Measurements from ENCODE around the gene ZNF415.
A peak's percentile ranks its signal among the peaks of the same experiment; 100 is the strongest.

Gene ZNF415

GRCh38 chr19:53132141-53132991 lies at the start of gene ZNF415:
ZNF415 (minus strand) TSS chr19:53132910; CDS start chr19:53122676, 10,234 bp downstream.
- no peak for DNase-seq (ENCODE audit: low read depth)
- no peak for TF ChIP-seq MYC (IDR thresholded peaks at IDR 0.05; ENCODE audit: low read depth, low read length)
- H3K4me3 ChIP-seq (ENCODE audit: low read depth, low read length): no peak within 1 kb of the TSS

- no peak for TF ChIP-seq MAX (IDR thresholded peaks at IDR 0.05; ENCODE audit: low read depth, low read length)
- TF ChIP-seq CTCF (IDR thresholded peaks at IDR 0.05; ENCODE audit: low read depth, low read length): no peak
- TF ChIP-seq MYC (IDR thresholded peaks at IDR 0.05; ENCODE audit: low read depth, low read length): no peak
- TF ChIP-seq POLR2A (IDR thresholded peaks at IDR 0.05; ENCODE audit: extremely low read depth, insufficient read length): no peak
- no peak overlapping the region for H3K4me3 ChIP-seq (ENCODE audit: low read depth, low read length)
- no peak for DNase-seq (ENCODE audit: low read depth)
Observed at GRCh38 chr19:53182202-53182601, 49.5 kb upstream of the ZNF415 start.

- no peak overlapping the region for H3K4me3 ChIP-seq (ENCODE audit: low read depth, low read length)
- TF ChIP-seq MAX (IDR thresholded peaks at IDR 0.05; ENCODE audit: low read depth, low read length) (no peak), POLR2A (IDR thresholded peaks at IDR 0.05; ENCODE audit: extremely low read depth, insufficient read length) (no peak), MYC (IDR thresholded peaks at IDR 0.05; ENCODE audit: low read depth, low read length) (no peak), CTCF (IDR thresholded peaks at IDR 0.05; ENCODE audit: low read depth, low read length) (no peak)
- DNase-seq (ENCODE audit: low read depth): peak; percentile 19
Observed at GRCh38 chr19:53177986-53178385, 45.3 kb upstream of the ZNF415 start.

- TF ChIP-seq MYC (IDR thresholded peaks at IDR 0.05; ENCODE audit: low read depth, low read length): no peak
- no peak for TF ChIP-seq POLR2A (IDR thresholded peaks at IDR 0.05; ENCODE audit: extremely low read depth, insufficient read length)
- TF ChIP-seq CTCF (IDR thresholded peaks at IDR 0.05; ENCODE audit: low read depth, low read length): no peak
- no peak for TF ChIP-seq MAX (IDR thresholded peaks at IDR 0.05; ENCODE audit: low read depth, low read length)
- no peak for DNase-seq (ENCODE audit: low read depth)
- H3K4me3 ChIP-seq (ENCODE audit: low read depth, low read length): no peak overlapping the region
Observed at GRCh38 chr19:53172889-53173288, 40.2 kb upstream of the ZNF415 start.

GRCh38 chr19:53165691-53166091 lies 33.0 kb upstream of the ZNF415 start:
- no peak overlapping the region for H3K4me3 ChIP-seq (ENCODE audit: low read depth, low read length)
- TF ChIP-seq POLR2A (IDR thresholded peaks at IDR 0.05; ENCODE audit: extremely low read depth, insufficient read length): no peak
- TF ChIP-seq MYC (IDR thresholded peaks at IDR 0.05; ENCODE audit: low read depth, low read length): no peak
- no peak for TF ChIP-seq CTCF (IDR thresholded peaks at IDR 0.05; ENCODE audit: low read depth, low read length)
- TF ChIP-seq MAX (IDR thresholded peaks at IDR 0.05; ENCODE audit: low read depth, low read length): no peak
- no peak for DNase-seq (ENCODE audit: low read depth)

GRCh38 chr19:53161123-53161522 lies 28.4 kb upstream of the ZNF415 start:
- no peak overlapping the region for H3K4me3 ChIP-seq (ENCODE audit: low read depth, low read length)
- DNase-seq (ENCODE audit: low read depth): peak; percentile 12
- TF ChIP-seq POLR2A (IDR thresholded peaks at IDR 0.05; ENCODE audit: extremely low read depth, insufficient read length): no peak

GRCh38 chr19:53160350-53160749 lies 27.6 kb upstream of the ZNF415 start:
- no peak for DNase-seq (ENCODE audit: low read depth)

More at GRCh38 chr19:53160350-53160749, 27.6 kb upstream of the ZNF415 start:
- TF ChIP-seq MAX (IDR thresholded peaks at IDR 0.05; ENCODE audit: low read depth, low read length): no peak
- no peak for TF ChIP-seq POLR2A (IDR thresholded peaks at IDR 0.05; ENCODE audit: extremely low read depth, insufficient read length)
- TF ChIP-seq MYC (IDR thresholded peaks at IDR 0.05; ENCODE audit: low read depth, low read length): no peak
- no peak for TF ChIP-seq CTCF (IDR thresholded peaks at IDR 0.05; ENCODE audit: low read depth, low read length)
- no peak overlapping the region for H3K4me3 ChIP-seq (ENCODE audit: low read depth, low read length)

All from NB4 (cell line).